ENCODE measurements around the gene TNFSF15.
A peak's percentile ranks its signal among the peaks of the same experiment; 100 is the strongest.

Gene TNFSF15

GRCh38 chr9:114789006-114789405 is 16.8 kb downstream of the TNFSF15 start:
- DNase-seq (ENCODE audit: low spot score), result no peak

GRCh38 chr9:114787781-114788498 is 17.9 kb downstream of the TNFSF15 start:
- DNase-seq (ENCODE audit: low spot score), result no peak

GRCh38 chr9:114787214-114787613 is 18.6 kb downstream of the TNFSF15 start:
- DNase-seq (ENCODE audit: low spot score), result no peak

- no peak for DNase-seq (ENCODE audit: low spot score)
Observed at GRCh38 chr9:114785866-114786650, 19.8 kb downstream of the TNFSF15 start.

- no peak for DNase-seq (ENCODE audit: low spot score)
Observed at GRCh38 chr9:114784721-114785279, 21.0 kb downstream of the TNFSF15 start.

- no peak for DNase-seq (ENCODE audit: low spot score)
Observed at GRCh38 chr9:114782586-114782985, 23.3 kb downstream of the TNFSF15 start.

- DNase-seq (ENCODE audit: low spot score), result no peak
Observed at GRCh38 chr9:114779352-114779845, 26.4 kb downstream of the TNFSF15 start.

GRCh38 chr9:114777821-114778609 is 27.8 kb downstream of the TNFSF15 start:
- no peak for DNase-seq (ENCODE audit: low spot score)

GRCh38 chr9:114776683-114777399 is 29.0 kb downstream of the TNFSF15 start:
- no peak for DNase-seq (ENCODE audit: low spot score)

GRCh38 chr9:114775981-114776380 is 29.9 kb downstream of the TNFSF15 start:
- no peak for DNase-seq (ENCODE audit: low spot score)

GRCh38 chr9:114775121-114775520 is 30.7 kb downstream of the TNFSF15 start:
- DNase-seq (ENCODE audit: low spot score), result no peak

GRCh38 chr9:114774524-114774923 is 31.3 kb downstream of the TNFSF15 start:
- no peak for DNase-seq (ENCODE audit: low spot score)

- DNase-seq (ENCODE audit: low spot score), result no peak
Observed at GRCh38 chr9:114771889-114772288, 34.0 kb downstream of the TNFSF15 start.

- no peak for DNase-seq (ENCODE audit: low spot score)
Observed at GRCh38 chr9:114770991-114771390, 34.8 kb downstream of the TNFSF15 start.

- DNase-seq (ENCODE audit: low spot score), result peak; percentile 16
Observed at GRCh38 chr9:114769624-114770023, 36.2 kb downstream of the TNFSF15 start.

- no peak for DNase-seq (ENCODE audit: low spot score)
Observed at GRCh38 chr9:114763220-114763619, 42.6 kb downstream of the TNFSF15 start.

- DNase-seq (ENCODE audit: low spot score), result no peak
Observed at GRCh38 chr9:114761523-114761922, 44.3 kb downstream of the TNFSF15 start.

- no peak for DNase-seq (ENCODE audit: low spot score)
Observed at GRCh38 chr9:114759512-114760341, 46.1 kb downstream of the TNFSF15 start.

- no peak for DNase-seq (ENCODE audit: low spot score)
Observed at GRCh38 chr9:114757984-114758383, 47.9 kb downstream of the TNFSF15 start.

GRCh38 chr9:114757395-114757794 is 48.4 kb downstream of the TNFSF15 start:
- no peak for DNase-seq (ENCODE audit: low spot score)

GRCh38 chr9:114756920-114757319 is 48.9 kb downstream of the TNFSF15 start:
- no peak for DNase-seq (ENCODE audit: low spot score)
